Activated CD4-positive, alpha-beta T cell treated with anti-CD3 and anti-CD28 coated beads for 1 hour (primary cell): ENCODE measurements around the gene HHIPL2.

ENCODE experiments used
- DNase-seq: peaks from one replicate; pipeline ENCODE4 v3.0.0-alpha.2; 2020

HHIPL2 gene

DNA sequence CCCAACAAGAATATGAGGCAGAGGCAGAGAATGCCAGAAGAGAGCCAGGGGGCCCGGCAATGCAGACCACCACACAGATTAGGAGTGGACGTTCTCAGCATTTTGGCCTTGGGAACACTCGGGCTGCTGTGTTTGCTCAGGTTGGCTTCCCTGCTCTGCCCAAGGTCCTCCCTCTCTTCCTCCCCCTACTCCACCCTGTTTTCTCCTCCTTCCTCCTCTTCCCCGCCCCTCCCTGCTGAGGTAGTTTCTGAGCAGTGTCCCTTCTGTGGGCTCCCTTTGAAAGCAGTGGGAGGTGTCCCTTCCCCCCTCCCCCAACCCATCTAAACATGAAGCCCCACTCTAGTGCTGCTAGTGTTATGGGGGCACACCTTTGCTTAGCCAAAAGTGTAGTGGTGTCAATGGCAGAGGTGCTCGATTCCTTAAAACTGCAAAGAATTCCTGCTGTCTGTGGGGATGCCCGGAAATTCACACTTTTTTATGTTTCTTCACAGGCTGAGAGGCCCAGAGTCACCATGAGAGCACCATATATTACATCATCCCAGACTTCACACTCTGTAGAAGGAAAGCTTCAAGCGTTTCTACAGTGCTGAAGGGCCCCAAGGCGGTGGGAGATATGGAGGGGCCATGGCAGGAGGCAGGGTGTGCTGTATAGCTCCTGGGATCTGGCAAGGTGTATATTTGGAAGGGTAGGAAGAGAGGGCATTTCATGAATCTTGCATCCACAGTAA lies at the start of gene HHIPL2:
Gene HHIPL2, minus strand, starts transcription at position 161 of the 728 bp plus-strand sequence. Its CDS starts 60 bp downstream, at position 101.
- no peak for DNase-seq

DNA sequence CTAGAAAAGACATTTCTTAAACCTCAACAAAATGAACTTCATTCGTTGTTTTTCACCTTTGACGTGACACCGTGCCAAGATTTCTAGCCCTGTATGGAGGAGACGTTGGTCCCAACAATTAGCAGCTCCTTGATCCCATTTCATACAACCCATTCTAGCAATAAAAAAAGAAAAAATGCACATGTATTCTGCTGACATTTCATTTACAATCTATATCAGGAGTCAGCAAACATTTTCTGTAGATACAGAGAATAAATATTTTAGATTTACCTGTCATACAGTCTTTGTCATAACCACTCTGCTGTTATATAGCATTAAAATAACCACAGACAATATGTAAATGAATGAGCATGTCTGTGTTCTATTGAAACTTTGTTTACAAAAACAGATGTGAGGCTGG lies 48.8 kb upstream of the HHIPL2 start:
- no peak for DNase-seq

DNA sequence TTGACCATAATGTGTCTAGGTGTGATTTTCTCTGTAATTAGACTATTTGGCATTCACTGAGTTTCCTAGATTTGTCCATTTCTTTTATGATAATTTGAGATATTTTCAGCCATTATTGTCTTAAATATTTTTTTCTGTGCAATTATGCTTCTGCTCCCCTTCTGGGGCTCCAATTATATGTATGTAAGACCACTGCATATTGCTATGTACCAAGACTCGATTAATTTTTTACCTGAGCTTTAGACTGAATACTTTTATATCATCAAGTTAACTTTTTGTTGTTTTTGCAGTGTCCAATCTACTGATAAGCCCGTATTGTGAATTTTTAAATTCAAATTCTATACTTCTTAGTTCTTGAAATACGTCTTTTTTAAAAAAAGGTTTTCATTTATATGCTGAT lies 46.9 kb upstream of the HHIPL2 start:
- DNase-seq = no peak

DNA sequence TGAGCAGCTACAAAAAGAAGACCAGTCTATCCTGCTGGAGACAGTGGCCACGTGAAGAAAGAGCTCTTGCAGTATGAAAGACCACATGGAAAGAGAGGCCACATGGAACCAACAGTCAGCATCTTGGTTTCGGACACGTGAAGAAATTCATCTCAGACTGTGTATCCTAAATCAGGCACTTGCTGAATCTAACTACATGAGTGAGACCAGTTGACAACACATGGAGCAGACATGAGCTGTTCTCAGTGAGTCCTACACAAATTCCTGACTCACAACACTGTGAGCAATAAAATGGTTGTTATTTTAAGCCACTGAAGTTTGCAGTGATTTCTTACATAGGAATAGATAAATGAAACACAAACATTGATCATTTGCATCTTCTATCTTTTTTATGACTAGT lies 44.3 kb upstream of the HHIPL2 start:
- no peak for DNase-seq

DNA sequence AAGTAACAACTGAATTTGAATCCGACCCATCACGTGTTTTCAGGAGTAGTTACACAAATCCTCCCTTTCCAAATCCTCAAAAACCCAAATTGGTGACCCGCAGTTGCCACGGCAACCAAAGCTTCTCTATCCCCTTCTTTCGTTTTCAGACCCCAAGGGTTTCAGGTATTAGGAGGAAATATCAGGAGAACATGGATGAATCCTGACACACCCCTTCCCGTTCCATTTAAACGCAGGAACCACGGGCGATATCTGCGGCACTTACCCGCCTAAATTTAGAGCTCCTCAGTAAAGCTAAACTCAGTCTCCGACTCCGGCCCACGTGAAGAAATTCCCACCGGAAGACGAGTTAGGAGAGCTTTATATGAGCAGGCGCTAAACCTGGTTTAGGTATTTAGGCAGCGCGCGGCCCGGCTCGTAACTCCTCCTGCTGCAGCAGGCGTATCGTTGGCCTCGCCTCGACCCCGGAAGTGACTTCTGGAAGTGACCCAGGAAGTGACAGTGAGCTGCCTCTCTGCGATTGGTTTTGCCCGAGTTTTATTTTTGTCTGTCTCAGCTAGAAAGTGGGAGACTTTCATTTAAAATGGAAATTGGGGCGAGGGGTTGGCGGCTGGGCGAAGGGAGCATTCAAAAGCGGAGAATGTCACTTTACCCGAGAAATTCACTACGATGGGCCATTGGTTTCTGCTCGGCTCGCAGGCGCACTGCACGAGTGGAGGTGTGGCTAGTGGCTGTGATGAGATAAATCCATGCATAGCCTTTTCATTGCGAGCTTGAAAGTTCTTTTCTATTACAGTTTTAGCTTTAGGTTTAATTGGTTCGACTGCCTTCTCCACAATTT lies 41.8 kb upstream of the HHIPL2 start, which contains the start of gene TAF1A:
Gene TAF1A, minus strand, starts transcription at position 472 of the 841 bp plus-strand sequence.
- peak; percentile 74 for DNase-seq

DNA sequence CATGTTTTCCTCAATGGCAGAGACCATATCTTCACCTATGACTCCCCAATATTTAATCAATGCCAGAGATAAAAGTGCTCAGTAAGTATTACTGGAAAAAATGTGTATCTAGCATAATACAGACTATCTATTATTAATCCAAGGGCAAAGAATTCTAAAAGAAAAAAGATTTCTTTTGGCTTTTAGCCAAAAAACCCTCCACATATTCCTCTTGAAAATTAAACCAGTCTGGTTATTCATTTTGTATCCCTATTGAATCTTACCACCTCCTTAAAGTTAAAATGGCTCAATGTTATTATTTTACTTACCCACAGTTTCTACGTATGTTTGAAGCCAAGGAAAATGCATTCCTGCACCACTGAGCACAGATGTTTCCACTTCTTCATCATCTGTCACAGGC lies 40.2 kb upstream of the HHIPL2 start:
- DNase-seq = no peak

DNA sequence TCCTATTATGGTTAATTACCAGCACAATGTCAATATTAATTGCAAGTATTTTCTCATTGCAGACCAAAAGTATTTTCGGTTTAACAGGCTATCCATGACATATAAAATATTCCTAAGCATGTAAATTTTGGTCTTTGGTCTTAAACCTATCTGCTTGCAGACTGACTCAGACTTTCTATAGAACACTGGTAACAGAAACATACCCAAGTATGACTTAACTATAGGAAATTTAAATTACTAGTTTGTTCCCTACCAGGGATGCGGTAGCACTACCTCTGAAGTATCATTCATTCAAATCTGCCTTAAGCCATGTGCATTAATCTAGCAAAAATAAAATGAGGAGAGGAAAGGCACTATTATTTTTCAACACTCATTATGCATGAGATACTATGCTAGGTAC lies 38.9 kb upstream of the HHIPL2 start:
- DNase-seq = no peak

DNA sequence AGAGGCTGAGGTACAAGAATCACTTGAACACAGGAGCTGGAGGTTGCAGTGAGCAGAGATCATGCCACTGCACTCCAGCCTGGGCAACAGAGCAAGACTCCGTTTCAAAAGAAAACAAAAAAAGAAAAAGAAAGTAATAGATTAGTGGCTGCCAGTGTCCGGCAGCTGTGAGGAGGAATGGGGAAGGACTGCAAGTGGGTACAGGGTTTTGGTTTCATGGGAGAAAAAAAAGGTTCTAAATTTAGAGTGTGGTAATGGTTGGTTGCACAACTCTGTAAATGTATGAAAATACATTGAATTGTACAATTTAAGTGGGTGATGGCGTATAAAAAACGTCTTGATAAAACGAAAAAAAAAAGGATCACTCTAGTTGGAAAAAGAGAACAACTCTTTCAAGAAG lies 35.2 kb upstream of the HHIPL2 start:
- no peak for DNase-seq

DNA sequence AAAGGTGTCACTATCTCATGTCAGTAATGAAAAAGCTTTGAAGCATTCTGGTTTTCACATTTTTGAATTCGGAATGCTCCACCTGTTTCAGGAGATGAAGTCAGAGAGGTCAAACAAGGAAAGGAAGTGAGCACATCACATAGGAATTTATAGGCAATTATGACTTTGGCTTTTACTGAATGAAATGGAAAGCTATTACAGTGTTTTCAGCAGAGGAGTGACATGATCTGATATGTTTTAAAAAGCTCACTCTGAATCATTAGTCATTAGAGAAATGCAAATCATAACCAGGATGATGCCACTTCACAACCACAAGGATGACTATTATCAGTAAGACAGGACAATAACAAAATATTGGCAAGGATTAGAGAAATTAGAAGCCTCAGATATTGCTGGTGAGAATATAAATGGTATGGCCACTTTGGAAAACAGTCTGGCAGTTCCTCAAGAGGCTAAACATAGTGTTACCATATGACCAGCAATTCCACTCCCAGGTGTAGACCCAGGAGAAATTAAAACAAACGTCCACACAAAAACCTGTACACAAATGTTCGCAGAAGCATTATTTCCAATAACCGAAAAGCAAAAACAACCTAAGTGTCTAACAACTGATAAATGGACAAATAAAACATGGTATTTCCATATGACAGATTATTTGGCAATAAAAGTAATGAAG lies 34.3 kb upstream of the HHIPL2 start:
- DNase-seq = no peak

DNA sequence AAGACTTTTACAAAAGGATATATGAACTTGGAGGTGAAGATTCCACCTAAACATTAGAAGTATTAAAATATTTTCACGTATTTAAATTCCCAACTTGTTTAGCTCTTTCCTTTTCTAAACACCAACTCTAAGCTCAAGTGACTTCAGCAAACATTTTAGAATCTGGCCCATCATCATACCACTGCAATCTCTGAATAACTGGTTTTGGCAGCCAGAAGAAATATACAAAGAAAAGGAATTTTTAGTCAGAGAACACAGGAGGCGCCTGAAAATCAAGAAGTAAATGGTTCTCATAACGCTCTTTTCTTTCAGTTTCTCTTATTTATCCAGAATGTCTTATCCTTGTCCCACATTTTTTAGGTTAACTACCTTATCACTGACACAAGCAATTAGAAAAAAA lies 31.4 kb upstream of the HHIPL2 start:
- no peak for DNase-seq

DNA sequence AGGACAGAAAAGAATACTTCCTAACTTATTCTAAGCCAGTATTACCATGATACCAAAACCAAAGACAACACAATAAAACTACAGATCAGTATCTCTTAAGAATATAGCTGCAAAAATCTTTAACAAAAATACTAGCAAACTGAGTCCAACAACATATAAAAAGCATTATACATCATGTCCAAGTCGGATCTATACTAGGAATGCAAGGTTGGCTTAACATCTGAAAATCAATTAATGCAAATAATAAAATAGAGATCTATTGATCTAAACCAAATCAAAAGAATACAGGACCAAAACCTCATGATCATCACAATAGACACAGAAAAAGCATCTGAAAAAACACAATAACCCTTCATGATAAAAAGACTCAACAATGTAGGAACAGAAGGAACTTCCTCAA lies 22.9 kb upstream of the HHIPL2 start:
- DNase-seq = no peak

DNA sequence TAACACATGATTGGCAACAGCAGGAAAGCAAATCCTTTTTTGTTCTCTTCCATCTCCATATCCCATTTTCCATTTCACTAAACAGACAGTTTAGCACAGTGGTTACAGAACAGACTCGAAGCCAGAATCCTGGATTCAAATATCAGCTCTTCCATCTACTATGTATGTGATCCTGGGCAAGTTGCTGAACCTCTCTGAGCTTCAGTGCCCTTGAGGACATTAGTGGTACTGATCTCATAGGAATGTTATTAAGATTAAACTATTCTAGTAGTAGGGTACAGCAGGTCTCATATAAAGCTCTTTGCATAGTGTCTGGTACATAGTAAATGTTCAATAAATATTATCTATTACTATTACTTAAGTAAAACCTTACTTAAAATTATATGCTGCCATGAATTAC lies 13.8 kb upstream of the HHIPL2 start:
- DNase-seq = no peak

DNA sequence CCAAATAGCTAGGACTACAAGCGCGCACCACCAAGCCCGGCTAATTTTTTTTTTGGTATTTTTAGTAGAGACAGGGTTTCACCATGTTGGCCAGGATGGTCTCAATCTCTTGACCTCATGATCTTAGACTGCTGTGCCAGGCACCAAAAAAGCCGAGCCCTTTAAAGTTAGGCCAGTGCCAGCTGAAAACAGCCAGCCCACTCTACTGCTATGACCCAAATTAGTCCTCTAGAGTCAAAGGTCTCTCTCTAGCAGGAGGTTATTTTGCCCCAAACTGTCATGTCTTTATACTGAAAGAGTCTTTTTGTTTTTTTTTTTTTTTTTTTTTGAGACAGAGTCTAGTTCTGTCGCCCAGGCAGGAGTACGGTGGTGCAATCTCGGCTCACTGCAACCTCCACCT lies 9.7 kb upstream of the HHIPL2 start:
- no peak for DNase-seq

DNA sequence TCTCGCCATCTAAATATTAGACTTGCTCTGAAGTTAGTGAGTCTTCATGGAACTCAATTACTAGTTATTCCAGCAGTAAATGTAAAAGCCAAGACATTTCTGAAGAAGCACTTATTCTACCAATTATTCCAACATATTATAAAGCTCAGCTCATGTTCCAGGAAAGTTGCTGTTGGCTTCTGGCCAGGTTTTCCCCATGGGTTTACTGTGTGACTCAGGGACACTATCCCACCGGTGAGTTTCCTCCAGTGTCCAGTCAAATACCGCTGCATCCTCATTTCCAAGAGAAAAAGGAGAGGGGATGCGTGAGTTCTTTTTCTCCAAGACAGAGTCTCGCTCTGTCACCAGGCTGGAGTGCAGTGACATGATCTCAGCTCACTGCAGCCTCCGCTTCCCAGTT lies 9.2 kb upstream of the HHIPL2 start:
- DNase-seq = no peak

DNA sequence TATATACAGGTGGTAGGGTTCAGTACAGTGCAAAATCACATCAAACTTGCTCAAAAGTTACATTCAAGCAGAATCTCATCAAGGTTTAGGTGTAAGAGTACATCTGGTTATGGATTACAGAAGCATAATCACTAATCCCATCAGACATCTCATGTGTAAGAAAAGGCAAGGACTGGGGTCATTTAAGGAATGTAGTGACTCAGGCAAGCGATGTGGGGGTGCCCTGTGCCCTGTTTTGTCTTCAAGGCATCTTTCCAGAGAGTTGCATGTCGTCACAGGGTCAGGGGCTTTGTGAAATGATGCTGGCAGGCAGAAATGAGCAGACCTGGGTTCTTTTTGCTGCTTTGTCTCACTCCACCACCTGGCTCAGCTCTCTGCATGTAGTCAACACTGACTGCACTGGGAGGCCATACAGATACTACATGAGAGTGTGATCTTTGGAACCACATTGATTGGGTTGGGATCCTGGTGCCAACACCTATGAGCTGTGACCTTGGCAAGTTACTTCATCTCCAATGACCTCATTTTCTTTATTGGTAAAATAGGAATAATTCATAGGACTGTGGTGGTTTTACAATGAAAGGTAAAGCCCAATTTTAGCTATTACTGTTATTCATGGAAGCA lies 8.2 kb upstream of the HHIPL2 start:
- no peak for DNase-seq

DNA sequence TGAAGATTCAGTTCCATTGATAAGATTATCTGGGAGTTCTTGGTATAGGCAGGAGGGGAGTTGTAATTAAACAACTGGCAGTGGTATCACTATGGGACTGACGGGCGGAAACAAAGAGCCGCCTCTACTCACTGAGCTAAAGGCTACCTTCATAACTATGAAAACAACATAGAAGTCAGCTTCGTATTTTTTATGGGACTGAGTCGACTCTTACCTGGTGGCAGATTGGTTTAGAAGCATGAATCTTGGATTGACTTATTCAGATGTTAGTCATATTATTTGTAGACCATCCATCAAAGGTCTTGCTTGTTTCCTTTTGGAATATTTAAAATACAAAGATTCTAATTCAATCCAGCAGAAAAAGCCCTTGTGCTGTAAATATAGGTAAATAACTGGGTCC lies 6.3 kb upstream of the HHIPL2 start:
- DNase-seq = no peak

DNA sequence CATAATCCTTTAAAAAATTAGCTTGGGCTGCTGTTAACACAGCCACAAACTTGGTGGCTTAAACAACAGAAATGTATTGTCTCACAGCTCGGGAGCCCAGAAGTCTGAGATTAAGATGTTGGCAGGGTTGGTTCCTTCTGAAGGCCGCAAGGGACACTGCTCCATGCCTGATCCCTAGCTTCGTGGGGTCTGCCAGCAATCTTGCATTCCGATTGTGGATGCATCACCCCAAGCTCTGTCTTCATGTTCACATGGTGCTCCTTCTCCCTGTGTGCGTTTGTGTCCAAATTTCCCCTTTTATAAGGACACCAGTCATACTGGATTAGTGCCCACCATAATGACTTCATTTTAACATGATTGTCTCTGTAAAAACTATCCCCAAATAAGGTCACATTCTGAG lies 5.0 kb upstream of the HHIPL2 start:
- no peak for DNase-seq

DNA sequence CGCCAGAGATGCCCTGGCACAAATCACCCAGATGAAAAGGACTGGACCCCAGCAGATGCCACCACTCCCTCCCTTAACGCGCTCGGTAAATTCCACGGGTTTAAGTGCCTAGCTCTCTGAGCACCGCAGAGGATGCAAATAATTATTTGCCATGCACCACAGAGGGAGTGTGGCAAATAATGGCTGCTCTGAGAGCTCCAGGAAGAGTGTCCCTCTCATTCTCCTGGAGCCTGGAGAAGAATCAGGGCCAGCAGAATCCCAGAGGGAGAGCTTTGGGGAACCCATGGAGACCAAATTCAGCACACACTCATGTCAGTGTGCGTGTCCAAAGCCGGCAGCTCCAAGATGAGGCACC lies 667 bp downstream of the HHIPL2 start:
- no peak for DNase-seq

DNA sequence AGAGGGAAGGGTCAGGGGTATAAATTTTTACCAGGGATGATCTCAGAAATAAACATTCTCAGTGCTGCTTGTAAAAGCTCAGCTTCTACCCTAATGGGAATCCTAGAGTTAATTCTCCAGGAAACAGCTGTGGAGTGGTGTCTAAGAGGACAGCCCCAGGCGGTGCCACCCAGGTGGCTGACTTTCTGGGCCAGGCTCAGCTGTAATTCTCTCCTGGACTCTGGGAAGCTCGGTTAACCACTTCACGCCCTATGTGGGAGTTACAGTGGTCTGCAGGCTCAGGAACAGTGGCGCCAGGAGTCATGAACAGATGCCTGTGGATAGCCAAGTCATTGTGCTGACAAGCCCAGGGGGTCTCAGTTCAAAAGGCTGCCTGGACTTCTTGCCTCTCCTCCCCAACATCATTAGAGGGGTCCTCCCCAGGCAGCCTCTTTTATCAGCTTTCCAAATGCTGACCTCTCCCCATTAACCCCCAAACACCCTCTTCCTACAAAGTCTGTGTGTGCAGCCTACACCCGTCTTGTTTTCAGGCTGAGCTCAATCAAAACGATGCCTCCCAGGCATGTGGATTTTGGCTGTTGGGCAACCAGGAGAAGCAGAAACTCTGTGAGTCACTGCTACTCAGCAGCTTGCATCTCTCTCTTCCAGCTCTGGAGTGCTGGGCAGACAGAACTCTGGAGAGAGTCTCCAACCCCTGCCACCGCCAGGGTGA lies 1.2 kb downstream of the HHIPL2 start:
- DNase-seq = no peak

DNA sequence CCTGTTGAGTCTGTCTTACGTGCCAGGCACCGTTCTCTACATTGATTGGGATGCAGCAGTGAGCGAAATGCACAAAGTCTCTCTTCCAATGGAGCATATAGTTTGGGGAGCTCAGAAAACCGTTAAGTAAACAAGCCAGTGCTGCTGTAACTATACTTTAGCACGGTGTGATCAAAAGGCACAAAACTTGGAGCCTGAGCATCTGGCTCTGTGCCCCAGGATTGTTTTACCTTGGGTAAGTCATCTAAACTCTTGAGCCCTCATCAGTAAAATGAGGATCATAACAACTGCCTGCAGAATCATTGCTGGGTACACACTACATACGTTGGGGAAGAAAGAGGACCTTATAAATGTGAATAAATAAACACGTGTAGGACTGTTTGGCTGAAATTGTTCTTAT lies 1.8 kb downstream of the HHIPL2 start:
- no peak for DNase-seq

DNA sequence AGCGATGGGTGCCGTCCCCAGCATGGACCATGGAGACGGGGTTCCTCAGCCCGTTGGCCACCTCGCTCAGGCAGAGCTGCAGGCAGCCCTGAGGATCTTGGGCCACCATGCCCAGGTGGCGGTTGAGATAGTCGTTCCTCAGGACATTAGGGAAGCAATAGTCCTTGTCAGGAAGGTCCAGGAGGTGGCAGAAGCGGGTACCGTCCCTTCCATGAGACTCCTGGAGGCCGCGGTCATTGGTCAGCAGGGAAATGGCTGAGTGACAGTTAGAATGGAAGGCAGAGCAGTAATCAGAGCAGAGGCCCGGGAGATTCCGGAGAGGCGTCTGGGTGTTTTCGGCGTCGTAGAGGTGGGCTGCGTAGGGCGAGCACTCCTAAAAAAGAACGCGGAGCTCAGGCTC lies 4.1 kb downstream of the HHIPL2 start:
- DNase-seq = no peak

DNA sequence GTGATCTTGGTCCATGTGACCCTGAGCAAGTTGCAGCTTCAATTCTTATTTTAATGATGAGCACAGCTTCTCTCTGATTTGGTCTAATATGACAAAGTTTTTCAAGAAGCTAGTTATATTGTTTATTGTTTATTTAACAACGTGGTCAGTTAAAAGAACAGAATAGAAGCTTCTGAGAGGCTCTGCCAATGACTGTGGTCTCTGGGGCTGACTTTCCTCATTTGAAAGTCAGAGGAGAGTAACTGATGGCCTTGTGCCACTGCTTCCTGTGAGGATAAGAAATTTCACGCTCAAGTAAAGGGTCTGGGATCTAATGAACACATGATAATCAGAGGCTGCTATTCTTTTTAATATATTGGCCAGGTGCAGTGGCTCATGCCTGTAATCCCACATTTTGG lies 7.3 kb downstream of the HHIPL2 start:
- DNase-seq = no peak
